ENCODE results near the gene MAPK8. TPM values are rescaled to one million over a fixed set of nuclear protein-coding genes. Genes with fewer than 3 reads are reported as not detected.

Gene MAPK8
- total and polyA plus RNA-seq, 8 donors, result 1.2 to 85.0 (median 22.3) TPM

DNA sequence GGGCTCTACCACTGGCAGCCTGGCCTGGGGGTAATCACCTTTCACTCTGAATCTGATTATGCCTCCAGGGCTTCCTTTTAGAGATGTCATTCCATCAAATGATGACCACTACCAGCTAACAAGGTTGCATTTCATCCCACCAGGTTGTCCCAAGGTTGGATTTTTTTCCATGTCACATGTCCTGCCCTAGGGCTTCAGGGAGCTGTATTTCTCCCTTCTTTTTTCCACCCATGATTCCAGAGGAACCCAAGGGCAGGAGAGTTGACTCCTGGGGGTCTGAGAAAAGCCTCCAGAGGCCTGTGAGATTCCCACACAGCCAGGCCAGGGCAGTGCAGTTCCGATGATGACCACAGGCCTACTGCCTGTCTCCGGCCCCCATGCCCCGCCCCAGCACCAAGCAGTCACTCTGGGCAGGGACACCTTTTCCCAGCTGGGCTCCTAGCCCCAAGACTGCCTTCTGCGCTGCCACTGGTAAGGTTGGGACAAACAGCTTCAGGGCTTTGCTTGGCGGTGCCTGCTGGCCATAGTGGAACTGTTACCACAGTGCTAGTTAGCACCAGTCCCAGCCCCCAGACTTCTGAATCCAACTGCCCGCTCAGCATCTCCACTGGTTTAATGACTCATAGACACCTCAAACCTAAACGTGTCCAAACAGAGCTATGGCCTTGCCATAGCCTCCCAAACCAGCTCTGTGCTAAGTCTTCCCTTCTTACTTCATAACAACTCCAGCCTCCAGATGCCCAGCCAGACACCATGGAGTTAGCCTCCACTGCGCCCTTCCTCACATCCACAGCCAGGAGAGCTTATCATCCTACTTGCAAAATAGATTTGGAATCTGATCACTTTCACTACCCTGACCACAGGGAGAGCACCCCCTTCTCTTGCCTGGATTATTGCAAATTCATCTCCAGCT is 164.7 kb downstream of the MAPK8 start:
- intact Hi-C loops (cut with DNase I; ENCODE audit: low total_unique reads), result no loop called here
- no peak overlapping the region for H3K4me3 ChIP-seq
- 76 to 84% (median 80%) methylated on average over 6 to 8 of the region's 8 CpGs for WGBS, 5 donors
- H3K36me3 ChIP-seq, result no peaks in the 10 kb centered on the region
- H3K4me1 ChIP-seq, result peaks cover 0 to 4% (median 3%) of the 10 kb centered on the region in 4 donors
- TF ChIP-seq POLR2A (IDR thresholded peaks at IDR 0.05), result no peak
- TF ChIP-seq, protein P1, sequence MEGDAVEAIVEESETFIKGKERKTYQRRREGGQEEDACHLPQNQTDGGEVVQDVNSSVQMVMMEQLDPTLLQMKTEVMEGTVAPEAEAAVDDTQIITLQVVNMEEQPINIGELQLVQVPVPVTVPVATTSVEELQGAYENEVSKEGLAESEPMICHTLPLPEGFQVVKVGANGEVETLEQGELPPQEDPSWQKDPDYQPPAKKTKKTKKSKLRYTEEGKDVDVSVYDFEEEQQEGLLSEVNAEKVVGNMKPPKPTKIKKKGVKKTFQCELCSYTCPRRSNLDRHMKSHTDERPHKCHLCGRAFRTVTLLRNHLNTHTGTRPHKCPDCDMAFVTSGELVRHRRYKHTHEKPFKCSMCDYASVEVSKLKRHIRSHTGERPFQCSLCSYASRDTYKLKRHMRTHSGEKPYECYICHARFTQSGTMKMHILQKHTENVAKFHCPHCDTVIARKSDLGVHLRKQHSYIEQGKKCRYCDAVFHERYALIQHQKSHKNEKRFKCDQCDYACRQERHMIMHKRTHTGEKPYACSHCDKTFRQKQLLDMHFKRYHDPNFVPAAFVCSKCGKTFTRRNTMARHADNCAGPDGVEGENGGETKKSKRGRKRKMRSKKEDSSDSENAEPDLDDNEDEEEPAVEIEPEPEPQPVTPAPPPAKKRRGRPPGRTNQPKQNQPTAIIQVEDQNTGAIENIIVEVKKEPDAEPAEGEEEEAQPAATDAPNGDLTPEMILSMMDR (IDR thresholded peaks at IDR 0.05), result no peak
- TF ChIP-seq POLR2AphosphoS5 (IDR thresholded peaks at IDR 0.05), result no peak
- TF ChIP-seq EP300 (IDR thresholded peaks at IDR 0.05), result no peak
- DNase-seq, result peak in 1 of 2 donors; percentile 11
- H3K27me3 ChIP-seq, result peaks cover 0 to 21% (median 6%) of the 10 kb centered on the region in 3 donors
- no peak overlapping the region for H3K27ac ChIP-seq
- no peaks in the 10 kb centered on the region for H3K9me3 ChIP-seq

DNA sequence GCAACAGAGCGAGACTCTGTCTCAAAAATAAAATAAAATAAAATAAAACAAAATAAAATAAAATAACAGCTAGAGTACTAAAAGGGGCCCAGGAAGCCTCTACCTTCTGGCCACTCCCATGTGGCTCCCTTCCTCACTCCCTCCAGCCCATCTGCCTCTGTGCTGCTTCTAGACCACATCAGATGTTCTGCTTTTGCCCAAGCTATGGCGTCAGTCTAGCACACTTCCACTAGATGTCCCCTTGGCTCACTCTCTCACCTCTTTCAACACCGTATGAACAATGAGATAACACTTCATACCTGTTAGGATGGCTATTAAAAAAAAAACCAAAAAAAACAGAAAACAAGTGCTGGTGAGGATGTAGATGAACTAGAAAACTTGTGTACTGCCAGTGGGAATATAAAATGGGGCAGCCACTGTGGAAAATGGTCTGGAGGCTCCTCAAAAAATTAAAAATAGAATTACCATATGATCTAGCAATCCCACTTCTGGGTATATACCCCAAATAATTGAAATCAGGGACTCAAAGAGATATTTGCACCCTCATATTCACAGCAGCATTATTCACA is 166.1 kb downstream of the MAPK8 start:
- intact Hi-C loops (cut with DNase I; ENCODE audit: low total_unique reads), result no loop called here
- H3K4me3 ChIP-seq, result no peak overlapping the region
- no peak for TF ChIP-seq EP300 (IDR thresholded peaks at IDR 0.05)
- TF ChIP-seq, protein P1 (IDR thresholded peaks at IDR 0.05), result no peak
- no peak for TF ChIP-seq POLR2A (IDR thresholded peaks at IDR 0.05)
- TF ChIP-seq POLR2AphosphoS5 (IDR thresholded peaks at IDR 0.05), result no peak
- no peak for DNase-seq
- H3K4me1 ChIP-seq, result no peaks in the 10 kb centered on the region
- 43 to 83% (median 53%) methylated on average over 2 to 3 of the region's 3 CpGs for WGBS, 5 donors
- H3K9me3 ChIP-seq, result no peaks in the 10 kb centered on the region
- H3K36me3 ChIP-seq, result no peaks in the 10 kb centered on the region
- H3K27ac ChIP-seq, result no peak overlapping the region
- H3K27me3 ChIP-seq, result peaks cover 0 to 8% (median 0%) of the 10 kb centered on the region in 3 donors

DNA sequence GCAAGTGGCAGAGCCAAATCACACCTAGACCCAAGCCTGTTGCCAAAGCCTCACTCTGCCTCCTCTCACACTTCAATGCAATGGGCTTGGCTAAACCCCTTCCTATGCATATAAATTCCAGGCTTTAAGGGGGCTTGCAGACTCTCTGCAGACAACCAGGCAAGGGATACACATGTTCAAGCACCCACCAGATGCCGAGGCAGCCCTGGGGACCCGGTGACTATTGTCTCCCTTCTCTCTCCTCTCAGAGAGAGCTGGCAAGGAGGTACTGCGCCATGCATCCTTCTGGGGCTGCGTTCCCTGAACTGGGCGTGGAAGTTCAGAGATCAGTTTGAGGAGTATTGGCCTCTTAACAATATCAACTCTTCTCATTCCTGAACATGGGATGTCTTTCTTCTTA is 167.2 kb downstream of the MAPK8 start:
- H3K4me3 ChIP-seq, result no peak overlapping the region
- no peaks in the 10 kb centered on the region for H3K4me1 ChIP-seq
- TF ChIP-seq EP300 (IDR thresholded peaks at IDR 0.05) (no peak), POLR2A (IDR thresholded peaks at IDR 0.05) (no peak), POLR2AphosphoS5 (IDR thresholded peaks at IDR 0.05) (no peak)
- TF ChIP-seq, protein P1 (IDR thresholded peaks at IDR 0.05), result no peak
- no peaks in the 10 kb centered on the region for H3K9me3 ChIP-seq
- 78 to 94% (median 91%) methylated on average over 5 of the region's 5 CpGs for WGBS, 5 donors
- no peaks in the 10 kb centered on the region for H3K36me3 ChIP-seq
- intact Hi-C loops (cut with DNase I; ENCODE audit: low total_unique reads), result no loop called here
- peaks cover 0 to 6% (median 0%) of the 10 kb centered on the region in 3 donors for H3K27me3 ChIP-seq
- no peak overlapping the region for H3K27ac ChIP-seq
- DNase-seq, result peak in 1 of 2 donors; percentile 21

DNA sequence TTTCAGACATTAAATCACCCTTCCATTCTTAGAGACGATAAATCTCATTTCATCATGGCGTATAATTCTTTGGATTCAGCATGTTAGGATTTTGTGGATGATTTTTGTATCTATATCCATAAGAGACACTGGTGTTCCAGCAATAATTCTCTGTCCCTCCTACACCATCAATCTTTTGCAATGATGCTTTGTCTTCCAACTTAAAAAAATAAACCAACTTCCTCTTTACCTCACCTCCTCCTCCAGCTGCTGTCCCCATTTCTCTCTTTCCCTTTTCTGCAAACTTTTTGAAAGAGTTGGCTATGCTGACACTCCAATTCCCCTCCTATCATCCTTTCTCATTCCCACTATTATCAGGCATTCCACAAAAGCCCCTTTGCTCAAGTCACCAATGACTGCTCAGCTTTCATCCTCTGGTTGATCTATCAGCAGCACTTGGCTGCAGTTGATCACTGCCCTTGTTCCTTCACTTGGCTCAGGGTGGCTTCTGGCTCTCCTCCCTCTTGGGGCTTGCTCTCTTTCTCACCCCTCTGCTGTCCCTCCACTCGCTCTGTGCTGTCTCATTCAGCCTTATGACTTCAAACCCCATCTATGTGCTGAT is 168.4 kb downstream of the MAPK8 start:
- TF ChIP-seq POLR2A (IDR thresholded peaks at IDR 0.05), result no peak
- no peak for TF ChIP-seq POLR2AphosphoS5 (IDR thresholded peaks at IDR 0.05)
- TF ChIP-seq, protein P1 (IDR thresholded peaks at IDR 0.05), result no peak
- no peak for TF ChIP-seq EP300 (IDR thresholded peaks at IDR 0.05)
- Histone ChIP-seq H3K4me1 (no peaks in the 10 kb centered on the region), H3K27me3 (peaks cover 0 to 11% (median 5%) of the 10 kb centered on the region in 3 donors), H3K27ac (no peak overlapping the region), H3K4me3 (no peak overlapping the region), H3K36me3 (no peaks in the 10 kb centered on the region), H3K9me3 (no peaks in the 10 kb centered on the region)
- intact Hi-C loops (cut with DNase I; ENCODE audit: low total_unique reads), result no loop called here
- no peak for DNase-seq
- 90 to 96% (median 90%) methylated on average over 3 of the region's 3 CpGs for WGBS, 5 donors
